ENCODE measurements around the gene RNF11. TPM values are rescaled to one million over a fixed set of nuclear protein-coding genes. Genes with fewer than 3 reads are reported as not detected.

Gene RNF11
- total and polyA plus RNA-seq, 2 of the 8 experiments (the other 6 are each of a cell fraction or from before 2014, with no cell fraction given): 49.6 to 54.2 TPM

- TF ChIP-seq CHD7 (IDR thresholded peaks at IDR 0.05; ENCODE audit: insufficient replicate concordance, low read length) (no peak), ATF2 (IDR thresholded peaks at IDR 0.05; ENCODE audit: low read length) (no peak), FOSL1 (IDR thresholded peaks at IDR 0.05; ENCODE audit: insufficient read depth, low read depth, low read length) (no peak), CTBP2 (IDR thresholded peaks at IDR 0.05; ENCODE audit: borderline replicate concordance, insufficient read depth, insufficient read length, low read length) (no peak), TAF7 (optimal IDR thresholded peaks at IDR 0.05; ENCODE audit: borderline replicate concordance, low read depth, low read length) (no peak), KDM5A (IDR thresholded peaks at IDR 0.05; ENCODE audit: low read length) (no peak), SAP30 (IDR thresholded peaks at IDR 0.05; ENCODE audit: insufficient read depth, insufficient replicate concordance, low read length) (no peak), TAF1 (IDR thresholded peaks at IDR 0.05; ENCODE audit: low read depth, low read length) (no peak), KDM4A (IDR thresholded peaks at IDR 0.05; ENCODE audit: low read depth, low read length, severe bottlenecking) (no peak), SIX5 (IDR thresholded peaks at IDR 0.05; ENCODE audit: low read depth, low read length) (no peak)
These were observed 29.5 kb downstream of the RNF11 start (continued) for GRCh38 chr1:51265618-51266017.
